HG03432 (cell line): ENCODE results near the gene GAPDH.
A peak's percentile ranks its signal among the peaks of the same experiment; 100 is the strongest.
"Not testable (repeated sequence)": the region's sequence is repeated elsewhere in the genome, so short reads cannot be mapped to it uniquely, and the experiment has no call there.

ENCODE experiments used
- ATAC-seq: cut with Tn5 transposase; IDR thresholded peaks from one replicate; pipeline ENCODE4 v1.9.1; 2021; ENCODE audit warnings: mild to moderate bottlenecking, moderate library complexity; ENCODE audit not compliant: unreplicated experiment

The GAPDH gene

DNA sequence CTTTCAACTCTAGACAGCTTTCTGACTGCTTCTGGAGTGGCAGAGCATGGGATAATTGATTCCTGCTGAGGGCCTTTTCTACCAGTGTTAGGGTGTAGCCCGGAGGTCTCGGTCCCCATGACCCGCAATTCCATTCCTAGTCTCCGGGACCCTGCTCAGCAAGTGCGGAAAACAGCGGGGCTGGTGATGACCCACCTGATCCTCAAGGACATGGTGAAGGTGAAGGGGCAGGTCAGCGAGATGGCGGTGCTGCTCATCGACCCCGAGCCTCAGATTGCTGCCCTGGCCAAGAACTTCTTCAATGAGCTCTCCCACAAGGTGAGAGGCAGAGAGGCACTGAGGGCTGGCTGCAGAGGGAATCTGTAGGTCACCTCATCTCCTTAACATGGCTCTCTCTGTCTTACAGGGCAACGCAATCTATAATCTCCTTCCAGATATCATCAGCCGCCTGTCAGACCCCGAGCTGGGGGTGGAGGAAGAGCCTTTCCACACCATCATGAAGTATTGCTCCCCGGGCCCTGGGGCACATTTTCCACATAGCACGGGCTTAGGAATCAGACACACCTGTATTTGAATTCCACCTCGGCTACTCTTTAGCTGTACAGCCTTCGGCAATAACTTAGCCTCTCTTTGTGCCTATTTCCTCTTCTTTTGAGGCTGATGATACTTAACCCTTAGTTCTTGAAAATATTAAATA is 5.6 kb upstream of the GAPDH start:
- no peak for ATAC-seq

- no peak for ATAC-seq
These were observed 5.0 kb upstream of the GAPDH start for GRCh38 chr12:6529291-6529737.

GRCh38 chr12:6530576-6531260 is 3.6 kb upstream of the GAPDH start:
- ATAC-seq = no peak

- peak; percentile 19 for ATAC-seq
These were observed 2.0 kb upstream of the GAPDH start for GRCh38 chr12:6532051-6532926.

GRCh38 chr12:6532927-6533652 is 1.2 kb upstream of the GAPDH start:
- peak; percentile 16 for ATAC-seq

DNA sequence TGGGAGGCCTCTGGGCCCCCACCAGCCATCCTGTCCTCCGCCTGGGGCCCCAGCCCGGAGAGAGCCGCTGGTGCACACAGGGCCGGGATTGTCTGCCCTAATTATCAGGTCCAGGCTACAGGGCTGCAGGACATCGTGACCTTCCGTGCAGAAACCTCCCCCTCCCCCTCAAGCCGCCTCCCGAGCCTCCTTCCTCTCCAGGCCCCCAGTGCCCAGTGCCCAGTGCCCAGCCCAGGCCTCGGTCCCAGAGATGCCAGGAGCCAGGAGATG is 729 bp upstream of the GAPDH start:
- ATAC-seq = peak; percentile 13

DNA sequence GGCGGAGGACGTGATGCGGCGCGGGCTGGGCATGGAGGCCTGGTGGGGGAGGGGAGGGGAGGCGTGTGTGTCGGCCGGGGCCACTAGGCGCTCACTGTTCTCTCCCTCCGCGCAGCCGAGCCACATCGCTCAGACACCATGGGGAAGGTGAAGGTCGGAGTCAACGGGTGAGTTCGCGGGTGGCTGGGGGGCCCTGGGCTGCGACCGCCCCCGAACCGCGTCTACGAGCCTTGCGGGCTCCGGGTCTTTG is 303 bp downstream of the GAPDH start:
- ATAC-seq = no peak

DNA sequence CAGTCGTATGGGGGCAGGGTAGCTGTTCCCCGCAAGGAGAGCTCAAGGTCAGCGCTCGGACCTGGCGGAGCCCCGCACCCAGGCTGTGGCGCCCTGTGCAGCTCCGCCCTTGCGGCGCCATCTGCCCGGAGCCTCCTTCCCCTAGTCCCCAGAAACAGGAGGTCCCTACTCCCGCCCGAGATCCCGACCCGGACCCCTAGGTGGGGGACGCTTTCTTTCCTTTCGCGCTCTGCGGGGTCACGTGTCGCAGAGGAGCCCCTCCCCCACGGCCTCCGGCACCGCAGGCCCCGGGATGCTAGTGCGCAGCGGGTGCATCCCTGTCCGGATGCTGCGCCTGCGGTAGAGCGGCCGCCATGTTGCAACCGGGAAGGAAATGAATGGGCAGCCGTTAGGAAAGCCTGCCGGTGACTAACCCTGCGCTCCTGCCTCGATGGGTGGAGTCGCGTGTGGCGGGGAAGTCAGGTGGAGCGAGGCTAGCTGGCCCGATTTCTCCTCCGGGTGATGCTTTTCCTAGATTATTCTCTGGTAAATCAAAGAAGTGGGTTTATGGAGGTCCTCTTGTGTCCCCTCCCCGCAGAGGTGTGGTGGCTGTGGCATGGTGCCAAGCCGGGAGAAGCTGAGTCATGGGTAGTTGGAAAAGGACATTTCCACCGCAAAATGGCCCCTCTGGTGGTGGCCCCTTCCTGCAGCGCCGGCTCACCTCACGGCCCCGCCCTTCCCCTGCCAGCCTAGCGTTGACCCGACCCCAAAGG is 804 bp downstream of the GAPDH start:
- peak; percentile 0 for ATAC-seq

- no peak for ATAC-seq
These were observed 1.3 kb downstream of the GAPDH start for GRCh38 chr12:6535697-6535946.

GRCh38 chr12:6535960-6536847 is 1.9 kb downstream of the GAPDH start:
- ATAC-seq = no peak

- no peak for ATAC-seq
These were observed 2.7 kb downstream of the GAPDH start for GRCh38 chr12:6536894-6537579.

- ATAC-seq = not testable (repeated sequence)
These were observed 3.5 kb downstream of the GAPDH start for GRCh38 chr12:6537580-6538419.

DNA sequence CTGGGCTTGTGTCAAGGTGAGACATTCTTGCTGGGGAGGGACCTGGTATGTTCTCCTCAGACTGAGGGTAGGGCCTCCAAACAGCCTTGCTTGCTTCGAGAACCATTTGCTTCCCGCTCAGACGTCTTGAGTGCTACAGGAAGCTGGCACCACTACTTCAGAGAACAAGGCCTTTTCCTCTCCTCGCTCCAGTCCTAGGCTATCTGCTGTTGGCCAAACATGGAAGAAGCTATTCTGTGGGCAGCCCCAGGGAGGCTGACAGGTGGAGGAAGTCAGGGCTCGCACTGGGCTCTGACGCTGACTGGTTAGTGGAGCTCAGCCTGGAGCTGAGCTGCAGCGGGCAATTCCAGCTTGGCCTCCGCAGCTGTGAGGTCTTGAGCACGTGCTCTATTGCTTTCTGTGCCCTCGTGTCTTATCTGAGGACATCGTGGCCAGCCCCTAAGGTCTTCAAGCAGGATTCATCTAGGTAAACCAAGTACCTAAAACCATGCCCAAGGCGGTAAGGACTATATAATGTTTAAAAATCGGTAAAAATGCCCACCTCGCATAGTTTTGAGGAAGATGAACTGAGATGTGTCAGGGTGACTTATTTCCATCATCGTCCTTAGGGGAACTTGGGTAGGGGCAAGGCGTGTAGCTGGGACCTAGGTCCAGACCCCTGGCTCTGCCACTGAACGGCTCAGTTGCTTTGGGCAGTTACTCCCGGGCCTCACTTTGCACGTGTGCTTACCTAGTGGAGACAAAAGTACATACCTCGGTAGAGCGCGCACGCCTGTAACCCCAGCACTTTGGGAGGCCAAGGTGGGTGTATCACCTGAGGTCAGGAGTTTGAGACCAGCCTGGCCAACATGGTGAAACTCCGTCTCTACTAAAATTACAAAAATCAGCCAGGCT is 4.3 kb downstream of the GAPDH start:
- no peak for ATAC-seq

- ATAC-seq = no peak
These were observed 5.0 kb downstream of the GAPDH start for GRCh38 chr12:6539314-6539682.

DNA sequence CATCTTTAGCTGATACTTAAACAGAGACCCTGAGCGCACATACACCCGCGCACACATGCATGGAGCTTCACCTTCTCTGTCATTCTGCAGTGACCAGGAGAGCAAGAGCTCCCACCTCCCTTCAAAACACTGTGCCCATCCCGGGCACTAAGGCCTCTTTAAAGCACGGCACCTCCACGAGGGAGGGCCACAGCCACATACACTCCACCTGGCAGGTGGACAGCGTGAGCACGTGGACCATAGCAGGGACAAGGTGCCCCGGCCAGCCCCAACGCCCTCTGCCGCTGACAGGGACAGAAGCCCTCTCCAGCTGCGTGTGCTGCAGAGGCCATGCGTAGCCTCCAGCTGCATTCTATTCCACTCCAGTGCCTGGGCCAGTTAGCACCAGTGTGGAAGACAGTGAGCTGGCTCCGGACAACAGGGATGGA is 5.4 kb downstream of the GAPDH start:
- no peak for ATAC-seq

- ATAC-seq = peak; percentile 26
These were observed 6.0 kb downstream of the GAPDH start for GRCh38 chr12:6540181-6540877.
